Activated CD8-positive, alpha-beta memory T cell treated with anti-CD3 and anti-CD28 coated beads for 4 hours (primary cell): Measurements from ENCODE around the gene RIMBP2.

ENCODE experiments used
- DNase-seq, 2 donors: peaks; one replicate each; pipeline ENCODE4 v3.0.0-alpha.2; 2020; ENCODE audit warnings: low read depth in 2 of 2

The RIMBP2 gene

DNA sequence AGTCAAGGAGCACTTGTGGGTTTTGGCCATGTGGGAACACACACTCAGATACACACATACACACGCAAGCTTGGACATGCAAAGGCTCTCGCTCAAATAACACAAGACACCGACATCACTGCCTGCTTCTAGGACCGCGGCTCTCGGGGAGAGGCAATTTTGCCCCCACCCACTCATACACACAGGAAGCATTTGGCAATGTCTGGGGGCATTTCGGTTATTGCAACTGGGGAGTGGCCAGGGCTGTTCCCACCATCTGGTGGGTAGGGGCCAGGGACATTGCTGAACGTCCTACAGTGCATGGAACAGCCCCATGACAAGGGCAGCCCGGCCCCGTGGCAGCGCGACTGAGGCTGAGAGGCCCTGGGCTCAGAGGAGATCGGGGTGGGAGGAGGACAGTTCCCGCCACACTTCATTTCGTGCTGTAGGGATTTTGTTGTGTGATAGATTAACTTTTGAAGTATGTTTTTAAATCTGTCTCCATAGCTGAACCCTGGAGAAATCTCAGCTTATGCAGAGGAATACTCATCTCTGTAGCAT is 35.6 kb downstream of the RIMBP2 start:
- no peak for DNase-seq

DNA sequence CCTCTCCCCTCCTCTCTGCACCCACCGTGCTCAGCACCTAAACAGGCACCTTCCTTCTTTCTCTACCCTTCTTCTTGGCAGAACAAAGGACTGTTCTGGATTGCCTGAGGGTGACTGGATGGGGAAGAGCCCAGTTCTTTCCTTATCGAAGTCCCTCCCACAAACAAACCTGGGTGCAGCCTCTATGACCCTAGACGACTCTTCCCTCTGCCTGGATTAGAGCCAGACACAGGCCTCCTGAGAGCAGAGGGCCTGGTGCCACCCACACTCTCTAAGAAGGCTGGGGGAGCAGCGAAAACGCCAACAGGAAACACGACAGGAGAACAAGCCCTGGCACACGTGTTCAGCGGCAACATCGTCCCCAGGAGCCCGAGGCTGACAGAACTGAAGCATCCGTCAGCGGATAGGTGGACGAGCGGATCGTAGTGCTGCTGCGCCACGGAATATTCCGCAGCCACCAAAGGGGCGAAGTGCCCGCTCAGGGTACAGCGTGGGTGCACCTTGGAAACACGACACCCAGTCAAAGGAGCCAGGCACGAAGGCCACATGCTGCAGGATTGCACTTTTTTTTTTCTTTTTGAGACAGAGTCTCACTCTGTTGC is 38.0 kb downstream of the RIMBP2 start:
- DNase-seq: no peak

DNA sequence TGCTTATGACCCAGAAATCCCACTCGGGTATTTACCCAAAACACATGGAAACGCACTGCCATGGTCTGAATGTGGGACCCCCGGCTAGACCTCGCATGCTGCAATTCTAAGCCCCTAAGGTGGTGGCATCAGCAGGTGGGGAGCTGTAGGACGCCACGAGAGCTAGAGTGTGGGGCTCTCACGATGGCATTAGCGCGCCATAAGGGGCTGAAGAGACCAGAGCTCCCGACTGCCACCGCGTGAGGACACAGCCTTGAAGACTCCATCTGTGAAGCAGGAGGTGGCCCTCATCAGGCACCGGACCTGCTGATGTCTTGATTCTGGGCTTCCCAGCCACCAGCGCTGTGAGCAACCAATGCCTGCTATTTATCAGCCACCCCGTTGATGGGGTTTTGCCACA is 40.3 kb downstream of the RIMBP2 start:
- DNase-seq: no peak

DNA sequence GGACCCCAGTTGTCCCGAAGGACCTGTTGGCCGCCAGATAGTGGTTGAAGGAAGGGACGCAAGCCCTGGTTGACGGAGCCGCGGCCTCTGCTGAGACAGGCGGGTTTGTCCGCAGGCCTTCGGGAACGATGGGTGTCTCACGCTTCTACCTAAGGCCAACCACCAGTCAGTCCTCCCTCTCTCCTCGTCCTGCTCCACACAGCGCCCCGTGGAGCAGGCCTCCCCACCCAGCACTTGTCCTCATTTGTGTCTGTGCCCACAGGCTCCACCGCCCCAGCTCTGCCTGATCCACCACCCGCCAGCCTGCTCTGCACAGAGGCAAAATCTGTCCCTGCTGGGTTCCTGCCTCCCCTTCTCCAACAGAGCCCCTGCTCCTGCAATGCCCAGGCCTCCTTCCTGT is 41.0 kb downstream of the RIMBP2 start:
- no peak for DNase-seq

DNA sequence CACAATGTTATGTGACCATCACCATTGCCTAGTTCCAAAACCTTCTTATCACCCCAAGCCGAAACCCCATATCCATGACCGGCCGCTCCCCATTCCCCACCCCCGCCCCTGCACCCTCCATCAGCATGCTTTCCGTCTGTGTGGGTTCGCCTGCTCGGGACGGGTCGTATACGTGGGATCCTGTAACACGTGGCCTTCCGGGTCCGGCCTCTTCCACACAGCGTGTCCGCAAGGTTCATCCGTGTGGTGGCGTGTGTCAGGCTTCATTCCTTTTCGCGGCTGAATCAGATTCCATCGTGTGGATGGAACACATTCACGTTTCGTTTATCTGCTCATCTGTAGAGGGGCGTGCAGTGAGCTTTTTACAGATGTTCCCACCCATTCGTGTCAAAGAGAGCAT is 41.4 kb downstream of the RIMBP2 start:
- no peak for DNase-seq

DNA sequence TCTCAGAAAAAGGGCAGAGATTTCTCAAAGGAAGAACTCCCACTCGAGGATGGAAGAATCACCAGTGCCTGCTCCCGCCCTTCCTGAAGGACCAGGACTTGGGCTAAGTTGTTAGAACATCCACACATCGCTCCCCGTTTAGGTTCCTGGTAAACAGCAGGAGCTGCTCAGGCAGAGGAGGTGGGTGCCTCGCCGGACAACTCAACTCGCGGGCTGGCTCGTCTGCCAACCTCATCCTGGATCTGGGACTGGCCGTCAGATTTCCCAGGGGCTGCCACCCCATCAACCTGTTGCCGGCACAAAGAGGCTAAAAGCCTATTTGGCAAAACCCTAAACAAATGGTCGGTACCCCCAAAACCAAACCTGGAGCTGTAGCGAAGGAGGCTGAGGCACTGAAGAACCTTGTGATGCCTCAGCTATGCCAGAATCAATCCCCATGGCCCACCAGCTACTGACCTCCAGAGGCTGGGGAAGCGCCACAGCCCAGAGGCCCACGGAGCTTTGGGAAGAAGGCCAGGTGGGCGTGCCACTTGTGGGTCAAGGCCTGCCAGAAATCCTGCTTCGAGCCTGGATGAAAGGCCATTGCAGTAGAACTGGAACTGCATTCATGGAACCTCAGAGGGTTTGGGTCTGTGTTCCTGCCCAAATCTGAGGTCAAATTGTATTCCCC is 42.9 kb downstream of the RIMBP2 start:
- no peak for DNase-seq

DNA sequence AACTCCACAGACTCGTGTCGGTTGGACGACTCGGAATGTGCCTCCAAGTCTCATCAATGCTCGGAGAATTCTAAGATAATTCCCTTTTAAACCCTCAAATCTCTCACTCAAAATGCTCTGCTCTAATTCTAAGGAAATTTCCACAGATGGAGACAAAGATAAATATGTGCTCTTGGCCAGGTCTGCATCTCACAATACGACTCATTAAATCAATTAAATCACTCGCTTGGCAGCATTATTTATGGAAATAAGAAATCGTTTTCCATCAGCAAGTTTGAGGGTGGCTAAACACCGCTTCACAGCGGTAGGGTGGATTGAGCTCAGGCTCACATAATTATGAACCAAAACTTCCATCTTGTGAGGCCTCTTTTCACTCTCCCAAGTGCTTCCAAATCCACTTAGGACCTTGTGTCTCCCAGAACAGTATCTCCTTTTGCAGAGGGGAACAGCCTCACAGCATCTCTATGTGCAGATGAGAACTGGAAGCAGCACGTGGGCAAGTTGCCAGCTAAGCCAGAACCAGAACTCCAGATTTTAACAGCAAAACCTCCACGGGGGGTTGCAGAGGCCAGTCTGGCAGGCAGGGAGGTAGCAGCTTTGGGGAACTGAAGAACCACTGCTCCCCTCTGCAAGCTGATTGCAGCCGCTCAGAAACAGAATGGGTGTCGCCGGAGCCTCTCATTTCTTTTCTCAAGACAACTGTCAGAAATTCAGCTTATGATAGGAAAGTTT is 43.8 kb downstream of the RIMBP2 start:
- no peak for DNase-seq

DNA sequence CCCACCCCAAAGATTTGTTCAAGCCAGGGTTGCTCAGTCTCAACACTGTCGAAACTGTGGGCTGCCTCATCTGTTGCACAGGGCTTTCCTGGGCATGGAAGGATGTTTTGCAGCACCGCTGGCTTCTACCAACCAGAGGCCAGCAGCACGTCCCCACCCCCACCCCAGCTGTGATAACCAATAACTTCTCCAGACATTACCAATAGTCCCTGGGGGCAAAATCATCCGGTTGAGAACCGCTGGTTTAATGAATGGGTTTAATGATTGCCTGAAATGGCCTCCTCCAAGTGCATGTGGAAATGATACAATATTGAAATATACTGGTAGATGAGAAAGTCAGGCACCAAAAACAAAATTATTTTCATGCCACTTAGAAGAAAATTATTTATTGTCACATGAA is 44.5 kb downstream of the RIMBP2 start:
- DNase-seq: no peak

DNA sequence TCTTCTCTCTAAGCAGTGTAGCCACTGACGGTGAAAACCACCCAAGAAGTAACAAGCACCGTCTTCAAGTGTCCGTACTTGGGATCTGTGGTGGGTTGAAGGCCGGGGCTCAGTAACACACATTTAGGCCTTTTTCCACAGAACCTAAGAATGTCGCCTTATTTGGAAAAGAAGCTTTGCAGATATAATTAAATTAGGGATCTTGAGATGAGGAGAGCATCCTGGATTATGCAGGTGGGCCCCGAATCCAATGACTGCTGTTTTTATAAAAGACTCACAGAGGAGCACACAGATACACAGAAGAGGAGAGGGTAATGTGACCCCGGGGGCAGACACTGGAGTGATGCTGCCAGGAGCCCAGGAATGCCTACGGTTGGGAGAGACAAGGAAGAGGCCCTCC is 46.3 kb downstream of the RIMBP2 start:
- no peak for DNase-seq

DNA sequence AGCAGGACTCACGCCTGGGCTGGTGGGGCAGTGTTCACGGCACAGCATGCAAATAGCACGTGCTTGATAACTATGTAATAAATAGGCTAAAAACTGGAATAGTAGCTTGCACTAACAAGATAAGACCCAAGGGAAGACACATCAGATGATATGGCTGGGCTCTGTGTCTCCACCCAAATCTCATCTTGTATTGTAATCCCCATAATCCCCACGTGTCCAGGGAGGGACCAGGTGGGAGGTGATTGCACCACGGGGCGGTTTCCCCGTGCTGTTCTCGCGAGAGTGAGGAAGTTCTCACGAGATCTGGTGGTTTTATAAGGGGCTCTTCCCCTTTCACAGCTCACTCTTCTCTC is 46.9 kb downstream of the RIMBP2 start:
- DNase-seq: no peak

DNA sequence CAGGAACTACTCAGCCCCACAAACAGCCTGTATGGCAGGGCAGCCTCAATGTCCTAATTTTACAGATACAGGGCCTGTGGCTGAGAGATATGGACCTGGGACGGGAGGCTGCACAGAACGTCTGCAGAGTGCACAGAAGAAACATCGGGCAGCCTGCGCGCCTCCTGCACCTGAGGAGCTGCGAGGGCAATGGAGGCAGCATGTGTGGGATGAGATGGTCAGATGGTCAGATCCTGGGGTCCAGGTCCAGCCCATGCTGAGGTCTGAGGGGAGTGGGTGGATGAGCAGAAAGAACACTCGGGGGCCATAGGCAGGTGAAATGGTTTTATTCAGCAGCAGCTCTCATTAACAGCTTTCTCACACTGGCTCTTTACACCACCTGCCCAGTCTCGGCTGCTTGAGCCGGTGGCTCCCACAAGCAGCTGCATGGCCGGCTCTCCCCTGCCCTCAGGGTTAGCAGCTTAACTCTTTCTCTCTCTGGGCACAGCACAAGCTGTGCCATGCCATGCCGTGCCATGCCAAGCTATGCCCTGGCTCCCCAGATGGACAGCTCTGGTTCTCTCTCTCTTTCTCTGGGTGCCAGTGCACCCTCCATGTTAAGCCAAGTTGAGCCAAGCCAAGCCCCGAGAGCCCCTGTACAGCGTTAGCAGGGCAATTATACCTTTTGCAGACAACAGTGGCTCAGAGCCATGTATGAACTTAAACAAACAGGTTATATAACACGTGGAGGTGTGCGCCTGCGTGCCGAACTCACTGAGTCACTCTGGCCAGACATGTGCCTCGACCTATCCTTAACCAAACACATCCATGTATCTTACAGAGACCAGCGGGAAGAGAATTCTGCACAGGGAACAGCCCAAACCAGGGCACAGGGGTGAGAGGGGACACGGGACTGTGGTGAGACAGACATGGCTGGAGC is 47.6 kb downstream of the RIMBP2 start:
- DNase-seq: no peak

DNA sequence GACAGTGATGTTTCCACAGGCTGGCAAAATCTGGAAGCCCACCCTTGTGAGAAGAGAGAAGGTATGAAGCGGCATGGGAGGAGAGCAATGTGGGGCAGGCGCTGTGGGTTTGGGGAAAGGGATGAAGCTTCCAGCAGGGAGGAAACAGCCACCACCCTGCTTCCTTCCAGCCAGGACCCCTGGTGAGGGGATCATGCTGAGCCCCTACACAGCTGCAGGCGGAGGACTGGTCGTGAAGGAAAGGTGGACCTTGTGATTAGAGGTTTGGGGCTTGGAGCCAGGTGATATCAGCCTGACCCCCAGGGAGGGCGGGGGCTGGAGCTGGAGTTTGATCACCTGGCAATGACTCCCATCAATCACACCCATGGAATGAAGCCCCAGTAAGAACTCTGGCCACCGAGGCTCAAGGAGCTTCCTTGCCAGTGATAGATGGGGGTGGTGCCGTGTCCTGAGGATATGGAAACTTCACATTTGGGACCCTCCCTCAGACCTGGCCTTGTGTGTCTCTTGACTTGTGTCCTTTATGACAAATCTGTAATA is 48.6 kb downstream of the RIMBP2 start:
- DNase-seq: no peak

DNA sequence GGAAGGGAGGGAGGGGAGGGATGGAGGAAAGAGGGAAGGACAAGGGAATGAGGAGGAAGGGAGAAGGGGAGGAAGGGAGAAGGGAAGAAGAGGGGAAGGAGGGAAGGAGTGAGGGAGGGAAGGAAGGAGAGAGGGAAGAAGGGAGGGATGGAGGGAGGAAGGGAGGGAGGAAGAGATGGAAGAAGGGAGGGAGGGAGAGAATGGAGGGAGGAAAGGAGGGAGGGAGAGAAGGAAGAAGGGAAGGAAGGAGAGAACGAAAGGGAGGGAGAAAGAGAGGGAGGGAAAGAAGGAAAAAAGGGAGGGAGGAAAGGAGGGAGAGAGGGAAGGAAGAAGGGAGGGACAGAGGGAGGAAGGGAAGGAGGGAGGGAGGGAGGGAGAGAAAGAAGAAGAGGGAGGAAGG is 49.5 kb downstream of the RIMBP2 start:
- DNase-seq: no peak

DNA sequence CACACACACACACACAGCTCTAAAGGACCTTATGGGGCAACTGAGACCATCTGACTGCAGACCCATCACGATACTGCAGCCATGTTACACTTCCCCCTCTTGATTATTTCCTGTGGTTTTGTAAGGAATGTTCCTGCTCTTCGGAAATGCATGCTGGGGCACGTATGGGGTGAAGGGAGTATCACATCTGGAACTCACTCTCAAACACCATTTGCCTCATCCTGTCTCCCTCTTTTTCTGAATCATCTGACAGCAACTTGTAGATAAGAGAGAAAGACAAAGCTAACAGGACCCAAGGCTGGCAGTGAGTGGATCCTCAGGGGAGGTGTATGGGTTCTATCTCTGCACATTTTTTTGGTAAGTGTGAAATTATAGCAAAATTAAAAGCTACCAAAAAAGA is 50.3 kb downstream of the RIMBP2 start:
- DNase-seq: no peak

DNA sequence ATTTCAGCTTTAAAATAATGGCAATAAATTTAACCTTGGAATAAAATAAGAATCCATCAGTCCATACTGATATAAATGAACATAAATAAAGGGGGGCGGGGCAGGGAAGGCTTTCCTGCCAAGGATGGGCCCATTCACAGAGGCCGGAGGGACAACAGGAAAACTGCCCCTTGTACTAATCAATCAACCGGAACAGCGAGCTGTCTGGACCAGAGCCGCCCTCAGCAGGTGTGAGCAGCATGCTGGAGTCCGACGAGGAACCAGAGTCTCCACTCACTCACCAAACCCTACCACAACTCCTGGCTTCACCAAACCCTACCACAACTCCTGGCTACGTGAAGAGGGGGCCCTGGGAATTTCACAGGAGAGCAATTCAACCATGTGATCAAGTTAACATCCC is 51.3 kb downstream of the RIMBP2 start:
- no peak for DNase-seq

DNA sequence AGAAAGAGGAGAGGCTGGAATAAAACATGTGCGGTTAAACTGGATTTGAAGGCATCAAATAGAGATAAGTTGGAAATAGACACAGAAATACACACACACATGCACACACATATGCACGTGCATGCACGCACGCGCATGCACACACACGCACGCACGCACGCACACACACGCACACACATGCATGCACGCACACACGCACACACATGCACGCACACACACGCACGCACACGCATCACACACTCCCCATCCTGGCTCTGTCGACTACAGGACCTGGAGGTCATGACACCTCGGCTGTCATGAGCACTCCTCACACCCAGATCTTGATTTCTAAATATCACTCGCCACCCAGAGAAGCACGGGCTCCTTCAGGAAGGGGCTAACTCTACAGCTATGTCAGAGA is 51.8 kb downstream of the RIMBP2 start:
- DNase-seq: no peak

DNA sequence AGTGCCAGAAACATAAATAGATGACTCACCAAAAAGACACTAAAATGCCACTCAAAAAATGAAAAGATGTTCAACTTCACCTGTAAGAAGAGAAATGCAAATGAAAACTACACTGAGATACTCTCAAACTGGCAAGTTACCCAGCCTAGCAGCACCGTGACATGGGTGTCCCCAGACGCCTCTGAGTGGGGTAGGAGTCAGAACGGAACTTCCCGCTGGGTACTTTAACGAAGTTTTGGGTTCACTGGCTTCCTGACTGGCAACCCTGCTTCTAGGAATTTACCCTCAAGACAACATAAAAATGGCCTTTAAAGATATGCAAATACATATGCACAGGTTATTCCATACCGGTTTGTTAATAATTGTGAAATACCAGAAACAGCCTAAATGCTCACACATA is 52.6 kb downstream of the RIMBP2 start:
- DNase-seq: no peak

DNA sequence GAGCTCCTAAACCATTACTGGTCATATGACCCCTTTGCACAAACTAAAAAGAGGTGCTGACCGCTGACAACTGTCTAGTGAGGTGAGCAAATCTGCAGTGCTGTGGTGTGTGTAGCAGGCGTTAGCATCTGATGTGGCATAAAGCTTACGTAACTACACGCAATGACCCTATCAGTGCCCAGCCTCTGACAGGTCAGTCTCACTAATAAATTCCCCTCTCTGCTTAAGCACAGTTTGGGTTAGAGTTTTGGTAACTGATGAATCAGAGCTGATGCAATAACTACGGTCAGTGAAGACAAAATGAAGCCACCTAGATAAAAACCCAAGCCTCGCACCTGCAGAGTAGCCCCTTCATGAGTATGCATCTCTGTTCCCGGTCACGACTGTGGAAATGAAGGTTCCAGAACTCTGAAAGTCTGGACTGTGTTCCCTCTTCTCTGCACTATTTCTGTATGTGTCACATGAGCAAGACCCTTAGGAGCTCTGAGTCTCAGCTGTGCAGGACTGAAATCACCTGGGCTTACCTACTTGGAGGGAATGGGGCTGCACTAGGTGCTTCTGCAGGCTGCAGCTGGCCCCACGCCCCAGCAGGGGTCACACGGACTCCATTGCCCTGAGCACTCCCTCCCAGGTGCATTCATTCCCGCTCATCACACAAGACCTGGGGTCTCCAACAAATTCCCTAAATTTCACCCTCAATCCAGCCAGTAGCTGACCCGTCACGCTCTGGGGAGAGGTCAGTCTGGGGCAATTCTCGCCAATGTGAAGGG is 54.4 kb downstream of the RIMBP2 start:
- DNase-seq: no peak

DNA sequence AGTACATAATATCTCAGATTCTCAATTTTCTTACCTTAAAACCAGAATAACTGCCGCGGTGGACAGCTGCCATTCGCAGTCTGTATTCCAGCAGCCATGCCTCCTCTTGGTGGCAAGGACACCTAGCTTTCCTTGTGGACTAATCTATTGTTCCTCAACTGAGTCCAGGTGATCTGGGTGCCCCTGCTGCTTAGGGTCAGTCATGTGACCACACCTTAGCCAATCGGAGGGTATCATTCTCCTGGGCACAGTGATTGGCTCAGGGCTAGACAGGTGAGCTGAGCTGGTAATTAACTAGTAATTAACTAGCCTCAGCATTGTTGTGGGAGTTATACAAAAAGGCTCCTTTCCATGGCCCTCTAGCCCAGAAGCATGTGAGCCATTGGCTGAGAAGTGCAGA is 55.0 kb downstream of the RIMBP2 start:
- no peak for DNase-seq

DNA sequence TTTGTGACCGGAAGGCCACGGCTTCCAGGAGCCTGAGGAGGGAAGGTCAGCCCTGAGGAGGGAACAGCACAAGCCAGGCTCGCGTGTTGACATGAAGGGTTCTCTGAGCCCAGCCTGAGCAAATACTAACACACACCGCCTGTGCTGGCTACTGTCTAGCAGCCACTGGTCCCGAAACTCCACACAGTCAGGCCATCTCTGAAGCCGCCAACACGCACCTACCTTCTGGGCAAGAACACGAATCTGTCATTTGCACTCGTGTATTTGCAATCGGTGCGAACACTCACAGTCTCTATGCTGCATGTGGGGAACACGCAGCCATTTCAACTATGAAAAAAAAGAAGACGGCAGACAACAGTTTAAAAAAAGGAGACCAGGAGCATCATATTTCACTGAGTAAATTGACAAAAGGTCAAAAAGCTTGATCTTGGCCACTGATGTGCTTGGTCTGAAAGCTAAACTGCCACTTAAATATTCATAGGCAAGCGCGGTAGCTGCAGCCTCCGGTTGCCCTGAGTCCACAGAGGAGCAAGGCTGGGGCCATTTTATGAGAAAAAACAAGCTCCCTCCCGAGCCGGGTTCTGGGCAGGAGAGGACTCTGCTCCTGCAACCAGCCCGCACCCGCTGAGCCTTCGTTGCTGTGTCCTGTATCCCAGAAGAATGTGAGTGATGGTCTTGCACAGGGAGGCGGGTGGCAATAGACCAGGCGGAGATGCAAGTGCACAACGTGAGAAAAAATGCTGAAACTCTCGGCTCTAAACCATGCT is 57.8 kb downstream of the RIMBP2 start:
- DNase-seq: no peak
